CD4-positive, alpha-beta T cell treated with Interleukin-15 for 4 hours (primary cell): ENCODE results near the gene DNAJC11.
A peak's percentile ranks its signal among the peaks of the same experiment; 100 is the strongest.
"Not testable (repeated sequence)": the region's sequence is repeated elsewhere in the genome, so short reads cannot be mapped to it uniquely, and the experiment has no call there.

ENCODE experiments used
- DNase-seq: peaks from one replicate; pipeline ENCODE4 v3.0.0-alpha.2; 2020; ENCODE audit warnings: low spot score

DNAJC11 gene, protein sequence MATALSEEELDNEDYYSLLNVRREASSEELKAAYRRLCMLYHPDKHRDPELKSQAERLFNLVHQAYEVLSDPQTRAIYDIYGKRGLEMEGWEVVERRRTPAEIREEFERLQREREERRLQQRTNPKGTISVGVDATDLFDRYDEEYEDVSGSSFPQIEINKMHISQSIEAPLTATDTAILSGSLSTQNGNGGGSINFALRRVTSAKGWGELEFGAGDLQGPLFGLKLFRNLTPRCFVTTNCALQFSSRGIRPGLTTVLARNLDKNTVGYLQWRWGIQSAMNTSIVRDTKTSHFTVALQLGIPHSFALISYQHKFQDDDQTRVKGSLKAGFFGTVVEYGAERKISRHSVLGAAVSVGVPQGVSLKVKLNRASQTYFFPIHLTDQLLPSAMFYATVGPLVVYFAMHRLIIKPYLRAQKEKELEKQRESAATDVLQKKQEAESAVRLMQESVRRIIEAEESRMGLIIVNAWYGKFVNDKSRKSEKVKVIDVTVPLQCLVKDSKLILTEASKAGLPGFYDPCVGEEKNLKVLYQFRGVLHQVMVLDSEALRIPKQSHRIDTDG

GRCh38 chr1:6701437-6702153, at the start of gene DNAJC11:
Gene DNAJC11, minus strand, starts transcription at chr1:6701816. Its CDS starts 16 bp downstream, at chr1:6701800.
- DNase-seq, result peak; percentile 92

DNA sequence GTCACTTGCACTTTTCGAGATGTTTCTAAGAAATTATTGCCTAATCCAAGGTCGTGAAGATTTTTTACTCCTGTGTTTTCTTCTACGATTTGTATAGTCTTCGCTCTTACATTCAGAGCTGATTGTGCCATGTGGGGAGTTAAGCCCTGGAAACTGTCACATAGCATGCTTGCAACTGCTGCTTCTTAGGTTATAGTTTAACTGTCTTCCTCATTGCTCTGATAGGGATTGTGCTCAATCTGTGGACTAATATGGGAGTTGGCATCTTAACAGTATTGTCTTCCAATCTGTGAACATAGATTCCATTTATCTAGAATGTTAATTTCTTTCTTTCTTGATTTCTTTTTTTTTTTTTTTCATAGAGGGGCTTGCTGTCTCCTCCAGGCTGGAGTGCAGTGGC, 48.9 kb upstream of the DNAJC11 start:
- DNase-seq, result no peak

DNA sequence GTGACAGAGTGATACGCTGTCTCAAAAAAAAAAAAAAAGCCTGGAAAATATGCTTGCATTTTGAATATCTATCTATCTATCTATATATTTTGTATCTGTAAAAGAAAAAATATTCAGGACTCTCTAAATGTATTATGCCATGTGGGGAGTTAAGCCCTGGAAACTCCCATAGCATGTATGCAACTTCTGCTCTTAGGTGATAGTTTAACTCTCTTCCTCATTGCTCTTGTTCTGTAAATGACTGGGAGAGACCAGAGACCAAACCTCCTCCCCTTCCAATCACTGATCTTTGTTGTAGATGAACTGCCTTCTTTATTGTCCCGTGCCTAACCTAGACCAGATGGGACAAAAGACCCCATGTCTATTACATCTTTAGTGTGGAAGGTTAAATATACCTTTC, 46.1 kb upstream of the DNAJC11 start:
- no peak for DNase-seq

GRCh38 chr1:6745073-6745472, 43.5 kb upstream of the DNAJC11 start:
- DNase-seq, result no peak

DNA sequence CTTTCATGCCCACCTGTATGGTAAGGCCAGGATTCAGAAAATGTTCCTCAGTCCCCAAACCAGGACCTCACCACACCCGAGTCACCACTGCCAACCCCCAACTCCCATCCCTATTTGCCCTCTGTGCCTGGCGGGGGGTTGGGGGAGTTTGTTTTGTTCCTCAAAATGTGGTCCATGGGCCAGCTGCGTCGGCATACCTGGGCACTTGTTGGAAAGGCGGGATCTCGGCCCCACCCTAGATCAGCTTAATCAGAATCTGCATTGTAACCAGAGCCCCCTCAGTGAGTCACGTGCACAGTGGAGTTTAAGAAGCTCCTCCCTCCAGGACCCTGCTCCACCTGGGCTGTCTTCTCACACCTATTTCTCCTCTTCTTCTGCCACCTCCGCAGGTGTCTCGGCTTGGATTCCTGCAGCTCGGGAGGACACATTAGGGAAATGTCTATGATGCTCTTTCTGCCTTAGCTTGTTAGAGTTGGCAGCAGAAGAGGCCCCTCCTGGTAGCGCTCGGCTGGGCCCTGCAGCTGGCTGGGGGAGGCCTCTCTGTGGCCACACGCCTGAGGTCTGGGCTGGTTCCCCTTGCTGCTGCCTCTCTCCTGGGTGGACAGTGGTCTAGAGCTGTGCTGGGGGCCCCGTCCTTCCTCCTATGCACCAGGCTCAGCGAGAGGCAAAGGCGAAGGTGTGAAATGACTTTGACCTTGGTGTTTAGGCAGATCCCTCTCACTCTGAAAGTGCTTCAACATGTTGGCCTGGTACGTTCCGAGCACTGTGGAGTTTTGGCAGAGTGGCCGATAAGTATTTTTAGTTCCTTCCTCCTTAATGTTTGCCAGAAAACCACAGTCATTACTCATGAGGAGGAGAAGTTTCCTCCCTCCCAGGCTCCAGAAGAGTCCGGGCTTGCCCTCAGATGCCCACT, 41.8 kb upstream of the DNAJC11 start:
- DNase-seq, result no peak

- not testable (repeated sequence) for DNase-seq
These were observed 41.1 kb upstream of the DNAJC11 start for GRCh38 chr1:6742676-6743188.

DNA sequence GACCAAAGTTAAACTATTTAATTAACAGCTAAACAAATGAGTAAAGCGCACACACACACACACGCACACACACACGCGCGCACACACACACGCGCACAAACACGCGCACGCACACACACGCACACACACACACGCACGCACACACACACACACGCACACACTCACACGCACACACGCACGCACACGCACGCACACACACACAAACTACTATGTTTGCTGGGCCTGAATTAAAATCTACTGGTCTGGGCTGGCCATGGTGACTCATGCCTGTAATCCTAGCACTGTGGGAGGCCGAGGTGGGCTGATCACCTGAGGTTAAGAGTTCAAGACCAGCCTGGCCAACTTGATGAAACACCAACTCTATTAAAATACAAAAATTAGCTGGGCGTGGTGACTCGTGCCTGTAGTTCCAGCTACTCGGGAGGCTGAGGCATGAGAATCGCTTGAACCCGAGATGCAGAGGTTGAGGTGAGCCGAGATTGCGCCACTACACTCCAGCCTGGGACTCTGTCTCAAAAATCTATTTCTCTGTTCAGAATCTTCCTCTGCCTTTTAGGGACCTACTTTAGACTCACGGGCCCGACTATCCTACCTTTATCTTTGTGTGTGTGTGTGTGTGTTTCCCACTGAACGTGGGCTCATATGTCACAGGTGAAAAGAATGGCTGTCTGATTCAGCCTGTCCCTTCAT, 37.5 kb upstream of the DNAJC11 start:
- DNase-seq, result no peak

DNA sequence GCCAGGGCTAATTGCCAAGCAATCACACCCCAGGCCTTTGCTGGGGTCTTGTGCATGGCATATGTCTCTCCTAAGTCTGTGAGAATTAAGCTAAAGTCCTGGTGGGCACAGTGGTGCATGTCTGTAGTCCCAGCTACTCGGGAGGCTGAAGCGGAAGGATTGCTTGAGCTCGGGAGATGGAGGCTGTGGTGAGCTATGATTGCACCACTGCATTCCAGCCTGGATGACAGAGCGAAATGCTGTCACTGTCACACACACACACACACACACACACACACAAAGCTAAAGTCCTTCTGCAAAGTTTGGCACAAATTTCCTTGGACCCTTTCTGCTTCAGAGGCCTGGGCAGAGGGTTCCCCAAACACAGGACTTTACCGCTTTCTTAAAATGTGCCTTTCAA, 31.3 kb upstream of the DNAJC11 start:
- DNase-seq, result no peak

DNA sequence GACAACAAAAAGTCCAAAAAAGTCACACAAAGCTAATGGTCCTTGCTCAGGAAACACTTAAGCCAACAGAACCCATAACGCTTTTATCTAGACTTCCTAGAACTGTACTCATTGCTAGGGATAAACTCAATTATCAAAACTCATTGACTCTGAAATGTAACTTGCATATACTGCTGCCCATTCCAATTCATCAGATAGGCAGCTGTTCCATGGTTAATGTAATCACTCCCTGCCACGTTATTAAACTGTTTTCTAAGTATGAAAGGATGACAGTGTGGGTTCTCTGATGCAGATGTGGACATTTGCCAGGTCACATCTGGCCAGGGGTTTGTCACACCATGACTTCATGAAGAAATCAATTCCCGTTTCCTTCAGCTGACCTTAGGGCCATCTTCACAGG, 30.3 kb upstream of the DNAJC11 start:
- no peak for DNase-seq

DNA sequence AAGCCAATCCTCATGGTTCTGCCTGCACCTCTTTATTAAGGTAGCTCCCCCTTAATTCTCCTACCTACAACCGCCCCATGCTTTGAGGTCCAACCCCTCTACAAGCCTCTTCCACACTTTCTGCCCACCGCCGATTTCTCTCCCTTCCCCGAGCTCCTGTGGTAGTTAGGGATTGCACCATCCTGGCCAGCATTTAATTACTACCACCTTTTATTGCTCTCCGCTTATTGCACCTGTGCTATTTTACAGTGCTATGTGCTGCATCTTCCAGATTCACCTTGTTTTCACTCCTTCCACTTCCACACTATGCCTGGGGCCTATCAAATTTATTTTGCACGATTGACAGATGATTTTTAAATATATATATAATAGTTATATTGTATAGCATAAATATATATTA, 29.3 kb upstream of the DNAJC11 start:
- DNase-seq, result no peak

- no peak for DNase-seq
These were observed 28.9 kb upstream of the DNAJC11 start for GRCh38 chr1:6730473-6730872.

DNA sequence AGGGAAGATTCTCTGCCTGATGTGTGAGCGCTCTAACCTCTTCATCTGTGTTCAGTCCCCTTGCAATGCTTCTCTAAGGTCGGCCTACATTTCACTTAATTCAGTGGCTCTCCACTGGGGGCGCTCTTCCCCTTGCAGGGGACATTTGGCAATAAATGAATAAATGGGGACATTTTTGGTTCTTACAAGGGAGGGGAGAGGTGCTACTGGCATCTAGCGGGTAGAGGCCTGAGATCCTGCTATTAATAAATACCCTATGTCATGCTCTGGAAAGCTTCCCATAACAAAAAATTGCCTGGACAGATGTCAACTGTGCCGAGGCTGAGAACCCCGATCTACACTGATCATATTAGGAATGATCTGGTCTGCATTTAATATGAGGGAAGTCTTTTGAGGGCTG, 25.9 kb upstream of the DNAJC11 start:
- DNase-seq, result peak; percentile 58

DNA sequence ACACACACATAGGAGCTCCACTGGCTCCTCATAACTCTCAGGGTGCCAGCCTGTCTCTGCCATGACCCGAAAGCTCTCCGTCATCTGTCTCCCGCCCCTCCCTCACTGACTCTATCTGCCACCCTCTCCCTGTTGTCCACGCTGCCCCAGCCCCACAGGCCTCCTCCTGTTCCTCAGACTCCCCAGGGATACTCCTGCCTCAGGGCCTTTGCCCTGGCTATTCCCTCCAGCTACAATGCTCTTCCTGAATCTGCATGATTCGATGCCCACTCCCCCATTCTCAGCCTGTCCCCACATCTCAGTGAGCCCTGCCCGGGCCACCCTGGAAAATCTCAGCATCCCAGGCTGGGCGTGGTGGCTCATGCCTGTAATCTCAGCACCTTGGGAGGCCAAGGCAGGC, 24.6 kb upstream of the DNAJC11 start:
- no peak for DNase-seq

- DNase-seq, result no peak
These were observed 23.0 kb upstream of the DNAJC11 start for GRCh38 chr1:6724517-6725141.

DNA sequence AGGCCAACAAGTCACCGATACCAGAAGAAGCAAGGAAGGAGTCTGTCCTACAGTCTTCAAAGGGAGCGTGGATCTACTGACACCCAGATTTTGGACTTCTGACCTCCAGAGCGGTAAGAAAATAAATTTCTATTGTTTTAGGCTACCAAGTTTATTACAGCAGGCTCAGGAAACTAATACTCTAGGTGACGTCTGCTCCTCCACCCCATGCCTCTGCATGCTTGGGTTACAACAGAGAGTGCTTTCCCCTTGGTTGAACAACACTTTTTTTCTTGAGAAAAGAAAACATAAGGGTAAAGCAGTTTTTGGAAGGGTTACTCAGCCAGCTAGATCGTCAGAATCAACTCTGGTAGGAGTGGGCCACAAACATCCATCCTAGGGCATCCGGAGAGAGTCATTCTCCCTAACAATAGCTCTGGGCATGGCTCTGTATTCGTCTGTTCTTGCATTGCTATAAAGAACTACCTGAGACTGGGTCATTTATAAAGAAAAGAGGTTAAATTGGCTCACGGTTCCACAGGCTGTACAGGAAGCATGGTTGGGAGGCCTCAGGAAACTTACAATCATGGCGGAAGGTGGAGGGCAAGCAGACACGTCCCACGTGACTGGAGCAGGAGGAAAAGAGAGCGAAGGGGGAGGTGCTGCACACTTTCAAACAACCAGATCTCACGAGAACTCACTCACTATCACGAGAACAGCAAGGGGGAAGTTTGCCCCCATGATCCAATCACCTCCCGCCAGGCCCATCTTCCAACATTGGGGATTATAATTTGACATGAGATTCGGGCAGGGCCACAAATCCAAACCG, 22.2 kb upstream of the DNAJC11 start:
- no peak for DNase-seq

GRCh38 chr1:6711174-6711573, 9.6 kb upstream of the DNAJC11 start:
- no peak for DNase-seq

DNA sequence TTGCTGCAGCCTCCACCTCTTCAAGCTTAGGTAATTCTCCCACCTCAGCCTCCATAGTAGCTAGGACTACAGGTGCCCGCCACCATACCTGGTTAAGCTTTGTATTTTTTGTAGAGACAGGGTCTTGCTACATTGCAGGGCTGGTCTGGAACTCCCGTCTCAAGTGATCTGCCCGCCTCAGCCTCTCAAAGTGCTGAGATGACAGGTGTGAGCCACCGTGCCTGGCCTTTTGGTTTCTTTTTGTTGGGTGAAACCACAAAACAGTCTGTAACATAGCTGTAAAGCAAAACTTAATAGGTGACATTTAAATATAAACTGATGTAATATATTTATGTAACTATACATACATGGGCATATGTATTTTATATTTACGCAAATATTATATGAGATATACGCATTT, 3.1 kb upstream of the DNAJC11 start:
- DNase-seq, result no peak

DNA sequence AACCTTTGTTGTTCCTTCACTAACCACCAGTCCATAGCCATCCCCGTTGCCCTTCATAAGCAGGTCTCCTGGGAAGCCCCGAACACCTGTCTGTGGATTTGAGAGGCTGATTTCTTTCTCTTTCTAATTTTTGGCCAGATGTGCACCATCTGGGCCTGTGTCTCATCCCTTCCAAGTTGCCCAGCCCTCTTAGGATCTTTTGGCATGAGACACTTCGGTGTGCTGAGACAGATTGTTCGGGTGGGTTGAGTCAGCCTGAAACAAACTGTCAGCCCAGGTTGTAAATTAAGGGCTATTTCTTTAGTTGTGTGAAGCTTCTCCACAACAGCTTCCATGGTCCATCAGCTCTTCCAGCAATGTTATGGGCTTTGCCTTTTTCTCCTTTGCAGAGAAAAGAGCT, 1.4 kb upstream of the DNAJC11 start:
- no peak for DNase-seq

GRCh38 chr1:6700853-6701436, 671 bp downstream of the DNAJC11 start:
- no peak for DNase-seq

GRCh38 chr1:6699915-6700314, 1.7 kb downstream of the DNAJC11 start:
- not testable (repeated sequence) for DNase-seq
